ENCODE data around the gene ZNF750.

Gene ZNF750

DNA sequence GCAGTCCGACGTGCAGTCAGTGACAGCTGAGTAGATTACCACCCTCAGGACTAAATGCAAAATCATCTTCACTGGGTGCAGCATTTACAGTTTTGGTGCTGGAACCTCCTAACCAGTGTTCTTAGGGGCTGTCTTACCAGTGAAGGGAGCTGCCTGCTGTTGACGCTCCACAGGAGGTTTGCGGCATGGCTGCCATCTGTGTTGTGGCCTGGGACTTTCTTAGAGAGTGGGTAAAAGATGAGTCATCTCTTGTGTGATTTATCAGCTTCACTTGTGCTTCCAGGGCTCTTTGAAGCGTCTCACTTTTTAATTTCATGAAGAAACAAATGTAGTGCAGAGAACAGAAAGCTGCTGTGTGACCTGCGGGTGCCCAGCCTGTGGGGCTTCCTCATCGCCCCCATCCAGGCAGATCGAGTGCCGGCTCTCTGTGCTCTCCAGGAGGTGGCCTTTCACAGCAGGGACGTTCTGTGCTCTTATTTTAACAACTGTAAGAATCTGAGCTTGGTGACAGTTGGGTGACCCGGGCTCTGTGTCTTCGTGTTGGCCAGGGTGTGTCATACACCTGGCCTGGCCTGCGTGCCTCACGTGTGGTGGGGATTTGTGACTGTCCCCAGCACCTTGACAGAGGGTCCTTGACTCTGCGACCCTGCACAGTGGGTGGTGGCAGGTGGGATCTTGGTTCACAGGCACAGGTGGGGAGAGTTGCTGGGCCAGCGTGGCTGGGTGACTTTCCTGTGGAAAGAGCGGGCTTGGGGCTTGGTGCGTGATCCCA, 24.3 kb upstream of the ZNF750 start (continued):
- TF ChIP-seq, protein P1, sequence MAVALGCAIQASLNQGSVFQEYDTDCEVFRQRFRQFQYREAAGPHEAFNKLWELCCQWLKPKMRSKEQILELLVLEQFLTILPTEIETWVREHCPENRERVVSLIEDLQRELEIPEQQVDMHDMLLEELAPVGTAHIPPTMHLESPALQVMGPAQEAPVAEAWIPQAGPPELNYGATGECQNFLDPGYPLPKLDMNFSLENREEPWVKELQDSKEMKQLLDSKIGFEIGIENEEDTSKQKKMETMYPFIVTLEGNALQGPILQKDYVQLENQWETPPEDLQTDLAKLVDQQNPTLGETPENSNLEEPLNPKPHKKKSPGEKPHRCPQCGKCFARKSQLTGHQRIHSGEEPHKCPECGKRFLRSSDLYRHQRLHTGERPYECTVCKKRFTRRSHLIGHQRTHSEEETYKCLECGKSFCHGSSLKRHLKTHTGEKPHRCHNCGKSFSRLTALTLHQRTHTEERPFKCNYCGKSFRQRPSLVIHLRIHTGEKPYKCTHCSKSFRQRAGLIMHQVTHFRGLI (tag by site-specific recombination; IDR thresholded peaks at IDR 0.05), result peak; percentile 50; the same call in 1 of the 2 replicates
- TF ChIP-seq GLIS2 (tag by site-specific recombination; IDR thresholded peaks at IDR 0.05) (peak; percentile 29; the same call in 1 of the 2 replicates), ZNF121 (tag by site-specific recombination; IDR thresholded peaks at IDR 0.05) (no peak), ZNF660 (tag by site-specific recombination; IDR thresholded peaks at IDR 0.05) (peak; percentile 80; the same call in 1 of the 2 replicates), ZNF747 (tag by site-specific recombination; IDR thresholded peaks at IDR 0.05) (no peak), ZBTB48 (tag by site-specific recombination; IDR thresholded peaks at IDR 0.05) (peak; percentile 90), BCL11B (tag by site-specific recombination; IDR thresholded peaks at IDR 0.05; ENCODE audit: low read depth) (0 out of 2 replicates have a peak, but pooled peaks have one; percentile 10), MZF1 (tag by site-specific recombination; IDR thresholded peaks at IDR 0.05; ENCODE audit: borderline replicate concordance) (peak; percentile 86), ZNF366 (tag by site-specific recombination; conservative IDR thresholded peaks at IDR 0.05) (peak; percentile 29; the same call in 1 of the 2 replicates), ZNF791 (tag by site-specific recombination; IDR thresholded peaks at IDR 0.05) (no peak), ZNF132 (tag by site-specific recombination; IDR thresholded peaks at IDR 0.05; ENCODE audit: borderline replicate concordance) (no peak), BCL11A (tag by site-specific recombination; IDR thresholded peaks at IDR 0.05; ENCODE audit: low read depth) (no peak), ZNF677 (tag by site-specific recombination; IDR thresholded peaks at IDR 0.05) (no peak), ZNF621 (tag by site-specific recombination; IDR thresholded peaks at IDR 0.05) (no peak), ZNF837 (tag by site-specific recombination; IDR thresholded peaks at IDR 0.05) (no peak), ZNF114 (tag by site-specific recombination; IDR thresholded peaks at IDR 0.05) (no peak), YY1 (tag by site-specific recombination; IDR thresholded peaks at IDR 0.05) (0 out of 2 replicates have a peak, but pooled peaks have one; percentile 20), SETDB1 (IDR thresholded peaks at IDR 0.05; ENCODE audit: insufficient read length, low read length) (no peak), REPIN1 (tag by site-specific recombination; IDR thresholded peaks at IDR 0.05; ENCODE audit: low read depth) (no peak), ZBTB17 (tag by site-specific recombination; IDR thresholded peaks at IDR 0.05) (peak; percentile 62; the same call in 1 of the 2 replicates), ZNF184 (tag by site-specific recombination; IDR thresholded peaks at IDR 0.05) (0 out of 2 replicates have a peak, but pooled peaks have one; percentile 24), ZNF530 (tag by site-specific recombination; IDR thresholded peaks at IDR 0.05; ENCODE audit: low read depth) (no peak), ZNF585B (tag by site-specific recombination; IDR thresholded peaks at IDR 0.05) (no peak), ZNF248 (tag by site-specific recombination; IDR thresholded peaks at IDR 0.05) (no peak)
- TF ChIP-seq, protein P2, sequence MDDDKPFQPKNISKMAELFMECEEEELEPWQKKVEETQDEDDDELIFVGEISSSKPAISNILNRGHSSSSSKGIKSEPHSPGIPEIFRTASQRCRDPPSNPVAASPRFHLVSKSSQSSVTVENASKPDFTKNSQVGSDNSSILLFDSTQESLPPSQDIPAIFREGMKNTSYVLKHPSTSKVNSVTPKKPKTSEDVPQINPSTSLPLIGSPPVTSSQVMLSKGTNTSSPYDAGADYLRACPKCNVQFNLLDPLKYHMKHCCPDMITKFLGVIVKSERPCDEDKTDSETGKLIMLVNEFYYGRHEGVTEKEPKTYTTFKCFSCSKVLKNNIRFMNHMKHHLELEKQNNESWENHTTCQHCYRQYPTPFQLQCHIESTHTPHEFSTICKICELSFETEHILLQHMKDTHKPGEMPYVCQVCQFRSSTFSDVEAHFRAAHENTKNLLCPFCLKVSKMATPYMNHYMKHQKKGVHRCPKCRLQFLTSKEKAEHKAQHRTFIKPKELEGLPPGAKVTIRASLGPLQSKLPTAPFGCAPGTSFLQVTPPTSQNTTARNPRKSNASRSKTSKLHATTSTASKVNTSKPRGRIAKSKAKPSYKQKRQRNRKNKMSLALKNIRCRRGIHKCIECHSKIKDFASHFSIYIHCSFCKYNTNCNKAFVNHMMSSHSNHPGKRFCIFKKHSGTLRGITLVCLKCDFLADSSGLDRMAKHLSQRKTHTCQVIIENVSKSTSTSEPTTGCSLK (tag by site-specific recombination; IDR thresholded peaks at IDR 0.05), result no peak
- TF ChIP-seq, protein P3, sequence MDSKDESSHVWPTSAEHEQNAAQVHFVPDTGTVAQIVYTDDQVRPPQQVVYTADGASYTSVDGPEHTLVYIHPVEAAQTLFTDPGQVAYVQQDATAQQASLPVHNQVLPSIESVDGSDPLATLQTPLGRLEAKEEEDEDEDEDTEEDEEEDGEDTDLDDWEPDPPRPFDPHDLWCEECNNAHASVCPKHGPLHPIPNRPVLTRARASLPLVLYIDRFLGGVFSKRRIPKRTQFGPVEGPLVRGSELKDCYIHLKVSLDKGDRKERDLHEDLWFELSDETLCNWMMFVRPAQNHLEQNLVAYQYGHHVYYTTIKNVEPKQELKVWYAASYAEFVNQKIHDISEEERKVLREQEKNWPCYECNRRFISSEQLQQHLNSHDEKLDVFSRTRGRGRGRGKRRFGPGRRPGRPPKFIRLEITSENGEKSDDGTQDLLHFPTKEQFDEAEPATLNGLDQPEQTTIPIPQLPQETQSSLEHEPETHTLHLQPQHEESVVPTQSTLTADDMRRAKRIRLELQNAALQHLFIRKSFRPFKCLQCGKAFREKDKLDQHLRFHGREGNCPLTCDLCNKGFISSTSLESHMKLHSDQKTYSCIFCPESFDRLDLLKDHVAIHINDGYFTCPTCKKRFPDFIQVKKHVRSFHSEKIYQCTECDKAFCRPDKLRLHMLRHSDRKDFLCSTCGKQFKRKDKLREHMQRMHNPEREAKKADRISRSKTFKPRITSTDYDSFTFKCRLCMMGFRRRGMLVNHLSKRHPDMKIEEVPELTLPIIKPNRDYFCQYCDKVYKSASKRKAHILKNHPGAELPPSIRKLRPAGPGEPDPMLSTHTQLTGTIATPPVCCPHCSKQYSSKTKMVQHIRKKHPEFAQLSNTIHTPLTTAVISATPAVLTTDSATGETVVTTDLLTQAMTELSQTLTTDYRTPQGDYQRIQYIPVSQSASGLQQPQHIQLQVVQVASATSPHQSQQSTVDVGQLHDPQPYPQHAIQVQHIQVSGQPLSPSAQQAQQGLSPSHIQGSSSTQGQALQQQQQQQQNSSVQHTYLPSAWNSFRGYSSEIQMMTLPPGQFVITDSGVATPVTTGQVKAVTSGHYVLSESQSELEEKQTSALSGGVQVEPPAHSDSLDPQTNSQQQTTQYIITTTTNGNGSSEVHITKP (tag by site-specific recombination; IDR thresholded peaks at IDR 0.05), result 0 out of 2 replicates have a peak, but pooled peaks have one; percentile 14
- TF ChIP-seq, protein P4, sequence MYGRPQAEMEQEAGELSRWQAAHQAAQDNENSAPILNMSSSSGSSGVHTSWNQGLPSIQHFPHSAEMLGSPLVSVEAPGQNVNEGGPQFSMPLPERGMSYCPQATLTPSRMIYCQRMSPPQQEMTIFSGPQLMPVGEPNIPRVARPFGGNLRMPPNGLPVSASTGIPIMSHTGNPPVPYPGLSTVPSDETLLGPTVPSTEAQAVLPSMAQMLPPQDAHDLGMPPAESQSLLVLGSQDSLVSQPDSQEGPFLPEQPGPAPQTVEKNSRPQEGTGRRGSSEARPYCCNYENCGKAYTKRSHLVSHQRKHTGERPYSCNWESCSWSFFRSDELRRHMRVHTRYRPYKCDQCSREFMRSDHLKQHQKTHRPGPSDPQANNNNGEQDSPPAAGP (tag by site-specific recombination; IDR thresholded peaks at IDR 0.05), result no peak; the same call in 1 of the 2 replicates
- TF ChIP-seq, protein P5, sequence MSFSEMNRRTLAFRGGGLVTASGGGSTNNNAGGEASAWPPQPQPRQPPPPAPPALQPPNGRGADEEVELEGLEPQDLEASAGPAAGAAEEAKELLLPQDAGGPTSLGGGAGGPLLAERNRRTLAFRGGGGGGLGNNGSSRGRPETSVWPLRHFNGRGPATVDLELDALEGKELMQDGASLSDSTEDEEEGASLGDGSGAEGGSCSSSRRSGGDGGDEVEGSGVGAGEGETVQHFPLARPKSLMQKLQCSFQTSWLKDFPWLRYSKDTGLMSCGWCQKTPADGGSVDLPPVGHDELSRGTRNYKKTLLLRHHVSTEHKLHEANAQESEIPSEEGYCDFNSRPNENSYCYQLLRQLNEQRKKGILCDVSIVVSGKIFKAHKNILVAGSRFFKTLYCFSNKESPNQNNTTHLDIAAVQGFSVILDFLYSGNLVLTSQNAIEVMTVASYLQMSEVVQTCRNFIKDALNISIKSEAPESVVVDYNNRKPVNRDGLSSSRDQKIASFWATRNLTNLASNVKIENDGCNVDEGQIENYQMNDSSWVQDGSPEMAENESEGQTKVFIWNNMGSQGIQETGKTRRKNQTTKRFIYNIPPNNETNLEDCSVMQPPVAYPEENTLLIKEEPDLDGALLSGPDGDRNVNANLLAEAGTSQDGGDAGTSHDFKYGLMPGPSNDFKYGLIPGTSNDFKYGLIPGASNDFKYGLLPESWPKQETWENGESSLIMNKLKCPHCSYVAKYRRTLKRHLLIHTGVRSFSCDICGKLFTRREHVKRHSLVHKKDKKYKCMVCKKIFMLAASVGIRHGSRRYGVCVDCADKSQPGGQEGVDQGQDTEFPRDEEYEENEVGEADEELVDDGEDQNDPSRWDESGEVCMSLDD (tag by site-specific recombination; IDR thresholded peaks at IDR 0.05), result no peak
- TF ChIP-seq, protein P6, sequence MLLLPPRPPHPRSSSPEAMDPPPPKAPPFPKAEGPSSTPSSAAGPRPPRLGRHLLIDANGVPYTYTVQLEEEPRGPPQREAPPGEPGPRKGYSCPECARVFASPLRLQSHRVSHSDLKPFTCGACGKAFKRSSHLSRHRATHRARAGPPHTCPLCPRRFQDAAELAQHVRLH (tag by site-specific recombination; IDR thresholded peaks at IDR 0.05), result no peak

All from HEK293 (cell line).